Measurements from ENCODE around the gene AP2B1.

GRCh38 chr17:35745246-35745645, 158.1 kb downstream of the AP2B1 start:
- no peak for TF ChIP-seq CTCF (IDR thresholded peaks at IDR 0.05)
- no peak for TF ChIP-seq POLR2A (IDR thresholded peaks at IDR 0.05)
- no peak for TF ChIP-seq POLR2AphosphoS5 (IDR thresholded peaks at IDR 0.05)
- TF ChIP-seq EP300 (IDR thresholded peaks at IDR 0.05): no peak
